Activated naive CD8-positive, alpha-beta T cell treated with anti-CD3 and anti-CD28 coated beads for 36 hours (primary cell): ENCODE measurements around the gene CETP. TPM values are rescaled to one million over a fixed set of nuclear protein-coding genes. Genes with fewer than 3 reads are reported as not detected.
A peak's percentile ranks its signal among the peaks of the same experiment; 100 is the strongest.

Experiments
- DNase-seq: peaks from one replicate; pipeline ENCODE4 v3.0.0; 2021
- H3K27ac Mint-ChIP-seq: one replicate; pipeline ENCODE4 v1.8.0; 2022; ENCODE audit warnings: mild to moderate bottlenecking, moderate library complexity, mixed read lengths
- H3K27me3 Mint-ChIP-seq: one replicate; pipeline ENCODE4 v1.8.0; 2022; ENCODE audit warnings: mild to moderate bottlenecking, mixed read lengths
- H3K36me3 Mint-ChIP-seq: one replicate; pipeline ENCODE4 v1.8.0; 2021; ENCODE audit warnings: mild to moderate bottlenecking, mixed read lengths
- H3K4me1 Mint-ChIP-seq: one replicate; pipeline ENCODE4 v1.8.0; 2021; ENCODE audit warnings: mixed read lengths
- H3K4me3 Mint-ChIP-seq: one replicate; pipeline ENCODE4 v1.8.0; 2022; ENCODE audit warnings: mild to moderate bottlenecking, moderate library complexity, mixed read lengths
- H3K9me3 Mint-ChIP-seq: one replicate; pipeline ENCODE4 v1.8.0; 2022; ENCODE audit warnings: mixed read lengths
- total RNA-seq, 2 experiments: library from RNA; stranded (reverse); gene quantifications; one replicate each; pipeline ENCODE4 v1.2.3, GENCODE V29; 2021

Gene CETP
- total RNA-seq, 2 experiments from 2014 or later = 0.12 TPM; not detected in 1

- Mint-ChIP-seq H3K36me3 (peaks cover 77% of the 10 kb centered on the region), H3K4me3 (no peak overlapping the region), H3K4me1 (peaks cover 68% of the 10 kb centered on the region), H3K27me3 (no peaks in the 10 kb centered on the region), H3K9me3 (no peaks in the 10 kb centered on the region), H3K27ac (peak overlapping the region; percentile 43)
- DNase-seq = no peak
Observed at GRCh38 chr16:57032931-57033330, 71.2 kb downstream of the CETP start.

Other genes starting within 250 kb of the CETP start
- gene NUP93, start 231.8 kb upstream of the CETP start, total RNA-seq = 100 to 1,000 TPM; 153 to 172 TPM
- under 1 TPM in 1 of 2 experiments, not detected in 1; 0.04 TPM for gene SLC12A3, start 96.7 kb upstream of the CETP start, total RNA-seq
- gene HERPUD1, start 29.8 kb upstream of the CETP start, total RNA-seq = 100 to 1,000 TPM; 143 to 149 TPM
- 100 to 1,000 TPM; 142 to 151 TPM for gene NLRC5, start 27.6 kb downstream of the CETP start, total RNA-seq
- 10 to 100 TPM; 10.4 TPM for gene CPNE2, start 130.6 kb downstream of the CETP start, total RNA-seq
- gene PSME3IP1, start 224.1 kb downstream of the CETP start, total RNA-seq = 100 to 1,000 TPM; 109 to 117 TPM
- gene RSPRY1, start 224.4 kb downstream of the CETP start, total RNA-seq = 10 to 100 TPM; 27.2 to 30.5 TPM